GM18909 (cell line): ENCODE results near the gene SLC10A1.
"Not testable (repeated sequence)": the region's sequence is repeated elsewhere in the genome, so short reads cannot be mapped to it uniquely, and the experiment has no call there.

Experiments
- ATAC-seq: cut with Tn5 transposase; IDR thresholded peaks from one replicate; pipeline ENCODE4 v1.9.1; 2021; ENCODE audit warnings: mild to moderate bottlenecking; ENCODE audit not compliant: unreplicated experiment, poor library complexity

SLC10A1 gene

DNA sequence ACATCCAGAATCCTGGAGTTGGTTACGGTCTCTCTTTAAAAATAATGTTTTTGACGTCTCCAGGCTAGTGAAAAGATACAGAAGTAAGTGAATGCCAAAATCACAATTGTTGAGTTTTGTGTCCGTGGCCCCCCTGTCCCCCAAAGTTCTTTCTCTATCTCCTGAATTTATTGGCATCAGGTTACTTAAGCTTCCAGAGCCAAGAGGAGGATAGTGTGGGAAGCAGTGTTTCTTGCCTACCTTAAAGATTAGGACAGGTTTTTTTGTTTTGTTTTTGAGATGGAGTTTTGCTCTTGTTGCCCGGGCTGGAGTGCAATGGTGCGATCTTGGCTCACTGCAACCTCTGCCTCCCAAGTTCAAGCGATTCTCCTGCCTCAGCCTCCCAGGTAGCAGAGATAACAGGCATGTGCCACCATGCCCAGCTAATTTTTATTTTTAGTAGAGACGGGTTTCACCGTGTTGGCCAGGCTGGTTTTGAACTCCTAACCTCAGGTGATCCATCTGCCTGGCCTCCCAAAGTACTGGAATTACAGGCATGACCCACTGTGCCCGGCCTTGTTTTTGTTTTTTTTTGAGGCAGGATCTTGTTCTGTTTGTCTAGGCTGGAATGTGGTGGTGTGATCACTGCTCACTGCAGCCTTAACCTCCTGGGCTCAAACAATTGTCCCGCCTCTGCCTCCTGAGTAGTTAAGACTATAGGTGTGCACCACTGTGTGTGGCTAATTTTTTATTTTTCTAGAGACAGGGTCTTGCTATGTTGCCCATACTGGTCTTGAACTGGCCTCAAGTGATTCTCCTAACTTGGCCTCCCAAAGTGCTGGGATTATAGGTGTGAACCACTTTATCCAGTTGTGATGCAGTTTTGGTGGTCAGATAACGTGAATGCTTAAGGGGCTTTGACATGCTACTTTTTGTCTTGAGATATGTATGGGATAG lies 24.7 kb downstream of the SLC10A1 start:
- ATAC-seq = no peak

GRCh38 chr14:69771136-69771535 lies 25.9 kb downstream of the SLC10A1 start:
- no peak for ATAC-seq

DNA sequence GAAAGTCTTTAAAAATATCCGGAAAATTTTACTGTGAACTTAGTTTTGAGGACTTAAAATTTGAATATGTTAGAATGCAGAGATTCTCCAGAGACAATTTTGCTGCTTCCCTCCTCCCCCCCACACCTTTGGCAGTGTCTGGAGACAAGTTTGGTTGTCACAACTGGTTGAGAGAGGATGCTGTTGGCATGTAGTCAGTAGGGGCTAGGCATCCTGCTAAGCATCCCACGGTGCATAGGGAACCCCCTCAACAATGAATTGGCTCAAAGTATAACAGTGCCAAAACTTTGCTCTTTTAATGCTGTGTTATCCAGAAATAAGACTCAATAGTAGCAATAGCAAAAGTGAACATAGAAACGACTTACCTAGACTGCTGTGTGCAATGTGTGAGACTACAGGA lies 26.5 kb downstream of the SLC10A1 start:
- no peak for ATAC-seq

- ATAC-seq = no peak
Measured at GRCh38 chr14:69769623-69770022, 27.4 kb downstream of the SLC10A1 start.

- no peak for ATAC-seq
Measured at GRCh38 chr14:69768873-69769272, 28.2 kb downstream of the SLC10A1 start.

GRCh38 chr14:69767369-69767999 lies 29.6 kb downstream of the SLC10A1 start:
- peak; percentile 78 for ATAC-seq

DNA sequence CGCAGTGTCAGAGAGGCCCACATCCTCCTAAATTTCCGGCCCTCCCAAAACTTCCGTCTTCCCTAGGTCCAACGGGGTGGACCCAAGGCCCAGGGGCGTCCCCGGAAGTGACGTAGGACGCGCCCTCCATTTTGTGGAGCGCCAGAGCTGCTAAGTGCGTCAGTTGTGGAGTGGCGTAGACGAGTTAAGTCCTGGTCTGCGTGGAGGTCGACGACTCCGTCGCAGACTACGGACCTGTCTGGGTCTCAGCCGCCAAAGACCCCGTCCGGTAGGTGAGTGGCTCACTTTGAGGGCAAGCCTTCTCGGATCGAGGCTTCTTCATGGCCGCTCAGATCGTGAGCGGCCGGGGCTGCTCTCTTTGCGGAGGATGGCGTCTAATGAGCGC lies 30.1 kb downstream of the SLC10A1 start, which contains the start of gene SRSF5:
Gene SRSF5 (plus strand): TSS at position 159 of the 385 bp plus-strand sequence. CDS start 1,015 bp downstream, outside the sequence.
- peak; percentile 83 for ATAC-seq

- no peak for ATAC-seq
Measured at GRCh38 chr14:69763761-69764510, 33.1 kb downstream of the SLC10A1 start.

DNA sequence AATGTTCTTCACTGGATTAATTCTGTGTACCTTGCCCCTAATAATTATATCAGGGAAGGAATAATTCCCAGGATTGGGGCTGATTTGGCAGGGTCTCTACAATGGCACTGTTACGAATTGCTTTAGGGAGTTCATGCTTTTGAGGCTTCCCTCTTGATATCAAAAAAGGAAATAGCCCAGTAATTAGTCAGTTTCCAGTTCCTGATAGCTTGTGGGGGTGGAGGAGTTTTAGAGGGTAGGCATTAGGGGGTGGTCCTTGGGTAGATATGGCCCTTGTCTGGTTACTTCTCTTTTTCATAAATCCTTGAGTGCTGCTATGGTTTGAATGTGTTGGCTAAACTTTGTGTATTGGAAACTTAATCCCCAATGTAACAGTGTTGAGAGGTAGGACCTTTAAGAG lies 36.2 kb downstream of the SLC10A1 start:
- ATAC-seq = no peak

DNA sequence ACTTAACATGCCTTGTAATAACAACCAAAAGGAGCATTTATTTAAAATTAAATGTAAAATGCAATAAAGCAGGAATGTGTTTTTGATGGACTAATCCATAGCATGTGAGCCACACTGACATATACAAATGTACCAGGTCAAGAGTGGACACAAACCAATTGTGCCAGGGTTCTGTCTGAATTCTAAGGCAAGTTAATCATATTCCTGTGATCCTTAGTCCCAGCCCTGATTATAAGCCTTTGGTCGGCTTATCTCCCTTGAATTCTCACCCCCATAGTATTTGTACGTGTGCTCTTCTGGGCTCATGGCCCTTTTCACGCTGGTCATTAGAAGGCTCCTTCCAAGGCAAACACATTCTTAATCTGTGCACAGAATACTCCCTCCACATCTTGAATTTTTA lies 40.7 kb downstream of the SLC10A1 start:
- ATAC-seq = no peak

DNA sequence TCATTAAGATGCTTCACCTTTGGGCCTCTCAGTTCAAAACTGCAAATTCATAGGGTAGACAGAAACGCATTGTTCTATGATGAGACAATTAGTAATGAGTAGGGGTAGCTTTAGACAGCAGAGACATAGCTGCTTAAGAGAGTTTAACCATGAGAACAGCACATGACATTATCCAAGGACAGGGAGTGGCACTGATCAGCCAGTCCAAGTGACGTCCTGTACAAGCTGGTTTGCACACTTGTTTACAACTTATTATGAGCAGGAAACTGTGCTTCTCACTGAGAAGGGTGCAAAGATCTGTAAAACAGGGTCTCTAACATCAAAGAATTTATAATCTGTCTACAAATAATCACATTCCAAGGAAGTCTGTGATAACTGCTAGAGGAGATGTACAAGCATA lies 41.3 kb downstream of the SLC10A1 start:
- ATAC-seq = no peak

DNA sequence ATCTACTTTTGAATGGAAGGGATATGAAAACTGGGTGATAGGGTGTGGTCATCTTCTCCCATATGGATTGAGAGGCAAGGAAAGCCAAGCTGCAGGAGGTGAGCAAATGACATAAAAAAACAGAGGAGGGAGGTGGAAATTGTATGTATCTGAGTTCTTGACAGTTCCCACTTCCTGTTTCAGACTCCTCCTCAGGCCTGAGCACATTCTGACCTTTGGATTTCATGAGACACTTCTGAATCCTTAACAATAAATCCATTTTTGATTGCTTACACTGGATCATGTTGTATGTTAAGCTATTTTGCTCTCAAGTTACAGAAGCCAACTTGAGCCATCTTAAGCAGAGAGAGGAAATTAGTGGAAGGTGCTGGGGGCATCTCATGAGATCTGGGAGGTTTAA lies 41.7 kb downstream of the SLC10A1 start:
- ATAC-seq = no peak

- ATAC-seq = no peak
Measured at GRCh38 chr14:69754487-69754886, 42.6 kb downstream of the SLC10A1 start.

- no peak for ATAC-seq
Measured at GRCh38 chr14:69753860-69754259, 43.2 kb downstream of the SLC10A1 start.

DNA sequence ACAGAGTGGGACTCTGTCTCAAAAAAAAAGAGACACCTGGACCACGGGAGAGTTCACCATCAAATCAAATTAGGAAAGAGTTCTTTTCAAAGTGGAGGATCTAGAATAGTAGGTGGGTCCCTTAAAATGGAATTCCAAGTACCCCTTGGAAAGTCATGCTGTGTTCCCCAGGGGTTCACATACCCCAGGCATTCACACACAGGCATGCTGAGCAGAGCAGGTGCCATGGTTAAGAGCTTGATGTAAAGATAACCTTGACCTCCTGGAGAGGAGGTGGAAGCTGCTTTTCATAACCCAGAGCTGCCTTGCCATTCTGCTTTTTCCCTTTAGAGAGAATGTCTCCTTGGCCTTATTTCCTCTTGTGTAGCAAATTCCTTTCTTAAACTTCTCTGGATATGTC lies 44.3 kb downstream of the SLC10A1 start:
- ATAC-seq = no peak

DNA sequence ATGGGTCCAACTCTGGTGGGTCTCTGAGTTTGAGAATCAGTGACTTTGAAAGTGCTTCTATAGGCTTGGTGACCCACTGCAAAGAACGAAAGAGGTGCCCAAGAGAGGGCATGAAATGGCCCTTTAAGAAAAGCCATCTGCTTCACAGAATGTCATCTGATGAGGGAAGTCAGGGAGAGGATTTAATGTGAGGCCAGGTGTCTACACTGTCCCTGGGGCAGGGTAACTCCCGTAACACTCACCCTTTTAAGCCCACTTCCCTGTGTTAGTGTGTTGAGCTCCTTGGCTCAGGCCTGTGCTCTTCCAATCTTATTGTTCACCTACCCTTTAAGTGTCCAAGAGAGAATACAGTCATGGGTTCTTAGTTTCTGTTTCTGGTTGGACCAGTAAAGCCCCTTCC lies 46.5 kb downstream of the SLC10A1 start:
- ATAC-seq = no peak

GRCh38 chr14:69749956-69750355 lies 47.1 kb downstream of the SLC10A1 start:
- no peak for ATAC-seq

DNA sequence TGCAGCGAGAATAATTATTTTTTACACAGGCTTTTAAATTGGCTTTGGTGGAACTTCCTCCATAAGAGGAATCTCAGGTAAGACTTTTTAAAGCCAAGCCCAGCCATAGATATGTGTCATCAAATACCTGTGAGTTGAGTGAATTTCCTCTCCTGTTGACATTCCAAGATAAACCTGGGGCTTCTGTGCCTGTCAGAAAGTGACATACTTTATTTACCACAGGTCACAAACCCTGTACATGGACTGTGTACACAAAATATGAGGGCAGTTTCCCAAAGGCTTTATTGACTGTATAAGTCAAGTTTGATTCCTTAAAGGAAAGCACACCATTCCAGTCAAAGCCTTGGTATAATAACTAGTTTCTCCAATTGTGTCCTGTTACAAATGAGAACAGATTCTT lies 56.0 kb downstream of the SLC10A1 start:
- no peak for ATAC-seq

DNA sequence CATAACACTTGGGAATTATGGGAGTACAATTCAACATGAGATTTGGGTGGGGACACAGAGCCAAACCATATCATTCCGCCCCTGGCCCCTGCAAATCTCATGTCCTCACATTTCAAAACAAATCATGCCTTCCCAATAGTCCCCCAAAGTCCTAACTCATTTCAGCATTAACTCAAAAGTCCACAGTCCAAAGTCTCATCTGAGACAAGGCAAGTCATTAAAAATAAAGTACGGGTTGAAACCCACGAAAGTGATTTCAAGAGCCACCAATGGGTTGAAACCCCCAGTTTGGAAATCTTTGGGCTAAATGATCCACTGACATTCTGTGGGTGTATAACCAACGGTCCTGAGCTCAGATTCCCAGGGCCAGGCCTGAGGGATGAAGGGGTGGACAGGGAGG lies 60.6 kb downstream of the SLC10A1 start:
- not testable (repeated sequence) for ATAC-seq

GRCh38 chr14:69731919-69732598 lies 65.0 kb downstream of the SLC10A1 start:
- ATAC-seq = not testable (repeated sequence)
